ENCODE results near the gene ZNF568. TPM values are rescaled to one million over a fixed set of nuclear protein-coding genes. Genes with fewer than 3 reads are reported as not detected.

Gene ZNF568
- total and polyA plus RNA-seq, 3 experiments from 2014 or later, result 8.7 to 10.9 (median 10.4) TPM

DNA sequence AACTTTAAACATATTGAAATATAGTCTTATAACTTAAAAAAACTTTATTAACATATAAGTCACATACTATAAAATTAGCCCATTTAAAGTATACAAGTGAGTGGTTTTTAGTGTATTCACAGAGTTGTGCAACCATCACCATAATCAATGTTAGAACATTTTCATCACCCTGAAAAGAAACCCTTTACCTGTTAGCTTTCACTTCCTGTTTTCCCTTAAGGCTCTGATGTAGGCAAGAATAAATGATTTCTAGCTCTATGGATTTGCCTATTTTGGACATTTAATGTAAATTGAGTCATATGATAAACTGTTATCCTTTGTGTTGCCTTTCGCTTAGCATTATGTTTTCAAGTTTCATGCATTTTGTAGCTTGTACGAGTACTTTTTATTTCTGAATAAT lies 15.6 kb downstream of the ZNF568 start:
- ChIA-PET CTCF (no interaction called here), POLR2A (no interaction called here)
- Histone ChIP-seq H3K27ac (ENCODE audit: low read depth, low read length) (no peak overlapping the region), H3K36me3 (ENCODE audit: insufficient read depth, low read length) (peaks cover 3% of the 10 kb centered on the region), H3K9me3 (ENCODE audit: low read length) (no peaks in the 10 kb centered on the region), H3K27me3 (ENCODE audit: insufficient read depth, low read length, poor library complexity, severe bottlenecking) (no peaks in the 10 kb centered on the region), H3K4me3 (ENCODE audit: low read length) (no peak overlapping the region), H3K4me1 (ENCODE audit: insufficient read depth, low read length) (no peaks in the 10 kb centered on the region)
- peaks cover 0 to 4% (median 0%) of the 10 kb centered on the region in 3 donors for H3K4me1 Mint-ChIP-seq
- H3K27me3 Mint-ChIP-seq, result no peaks in the 10 kb centered on the region
- peaks cover 33 to 87% (median 75%) of the 10 kb centered on the region in 3 donors for H3K36me3 Mint-ChIP-seq
- H3K9me3 Mint-ChIP-seq, result peaks cover 39 to 80% (median 52%) of the 10 kb centered on the region in 5 donors
- H3K27ac Mint-ChIP-seq, result no peak overlapping the region
- H3K4me3 Mint-ChIP-seq, result no peak overlapping the region
- DNase-seq, result no peak

DNA sequence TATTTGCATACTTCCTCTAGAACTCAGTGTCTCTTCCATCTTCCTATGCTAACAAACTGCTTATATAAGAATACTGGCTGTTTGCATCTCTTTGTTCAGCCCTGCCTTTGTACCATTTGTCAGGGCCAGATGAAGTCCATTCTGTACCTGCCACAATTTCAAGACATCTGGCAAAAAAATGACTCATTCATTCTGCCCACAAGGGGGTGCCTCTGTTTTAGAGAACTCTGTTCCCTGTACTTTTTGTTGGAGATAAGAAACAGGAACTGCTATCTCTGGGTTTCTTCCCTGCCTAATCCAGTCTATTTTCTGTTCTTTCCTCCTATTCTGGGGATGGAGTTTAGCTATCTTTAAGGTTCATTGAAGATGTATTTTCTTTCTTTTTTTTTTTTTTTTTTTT lies 23.0 kb downstream of the ZNF568 start:
- Mint-ChIP-seq H3K9me3 (peaks cover 42 to 91% (median 71%) of the 10 kb centered on the region in 5 donors), H3K4me1 (peaks cover 0 to 1% (median 0%) of the 10 kb centered on the region in 3 donors), H3K36me3 (peaks cover 65 to 96% (median 86%) of the 10 kb centered on the region in 3 donors), H3K4me3 (no peak overlapping the region), H3K27me3 (no peaks in the 10 kb centered on the region), H3K27ac (no peak overlapping the region)
- Histone ChIP-seq H3K4me3 (ENCODE audit: low read length) (no peak overlapping the region), H3K9me3 (ENCODE audit: low read length) (peaks cover 3% of the 10 kb centered on the region), H3K27me3 (ENCODE audit: insufficient read depth, low read length, poor library complexity, severe bottlenecking) (no peaks in the 10 kb centered on the region), H3K27ac (ENCODE audit: low read depth, low read length) (no peak overlapping the region), H3K4me1 (ENCODE audit: insufficient read depth, low read length) (no peaks in the 10 kb centered on the region), H3K36me3 (ENCODE audit: insufficient read depth, low read length) (peaks cover 35% of the 10 kb centered on the region)
- CTCF ChIA-PET, result no interaction called here
- POLR2A ChIA-PET, result no interaction called here
- DNase-seq, result no peak

GRCh38 chr19:36950335-36951119 lies 34.4 kb downstream of the ZNF568 start:
- no peak for DNase-seq
- Histone ChIP-seq H3K9me3 (ENCODE audit: low read length) (peaks cover 40% of the 10 kb centered on the region), H3K27ac (ENCODE audit: low read depth, low read length) (no peak overlapping the region), H3K27me3 (ENCODE audit: insufficient read depth, low read length, poor library complexity, severe bottlenecking) (no peaks in the 10 kb centered on the region), H3K4me1 (ENCODE audit: insufficient read depth, low read length) (no peaks in the 10 kb centered on the region), H3K4me3 (ENCODE audit: low read length) (peak overlapping the region; percentile 27), H3K36me3 (ENCODE audit: insufficient read depth, low read length) (peaks cover 30% of the 10 kb centered on the region)
- Mint-ChIP-seq H3K9me3 (peaks cover 49 to 83% (median 77%) of the 10 kb centered on the region in 5 donors), H3K4me1 (no peaks in the 10 kb centered on the region), H3K36me3 (peaks cover 31 to 62% (median 58%) of the 10 kb centered on the region in 3 donors), H3K27ac (no peak overlapping the region), H3K27me3 (no peaks in the 10 kb centered on the region), H3K4me3 (no peak overlapping the region)
- POLR2A ChIA-PET, result no interaction called here
- CTCF ChIA-PET, result no interaction called here

- H3K27ac ChIP-seq (ENCODE audit: low read depth, low read length), result no peak overlapping the region
- H3K36me3 ChIP-seq (ENCODE audit: insufficient read depth, low read length), result no peaks in the 10 kb centered on the region
- no peak for DNase-seq
- peaks cover 5 to 39% (median 23%) of the 10 kb centered on the region in 3 donors for H3K36me3 Mint-ChIP-seq
- H3K9me3 ChIP-seq (ENCODE audit: low read length), result no peaks in the 10 kb centered on the region
- ChIA-PET POLR2A (no interaction called here), CTCF (no interaction called here)
- no peaks in the 10 kb centered on the region for H3K4me1 Mint-ChIP-seq
- peaks cover 0 to 1% of the 10 kb centered on the region in 2 donors for H3K27me3 Mint-ChIP-seq
- H3K9me3 Mint-ChIP-seq, result peaks cover 31 to 74% (median 57%) of the 10 kb centered on the region in 5 donors
- H3K27me3 ChIP-seq (ENCODE audit: insufficient read depth, low read length, poor library complexity, severe bottlenecking), result no peaks in the 10 kb centered on the region
- H3K27ac Mint-ChIP-seq, result no peak overlapping the region
- no peak overlapping the region for H3K4me3 Mint-ChIP-seq
- no peaks in the 10 kb centered on the region for H3K4me1 ChIP-seq (ENCODE audit: insufficient read depth, low read length)
- no peak overlapping the region for H3K4me3 ChIP-seq (ENCODE audit: low read length)
These were observed 46.2 kb downstream of the ZNF568 start for GRCh38 chr19:36962346-36962745.

- H3K4me3 Mint-ChIP-seq, result no peak overlapping the region
- no peak overlapping the region for H3K27ac ChIP-seq (ENCODE audit: low read depth, low read length)
- H3K9me3 ChIP-seq (ENCODE audit: low read length), result no peaks in the 10 kb centered on the region
- no peak overlapping the region for H3K27ac Mint-ChIP-seq
- no peaks in the 10 kb centered on the region for H3K4me1 Mint-ChIP-seq
- H3K27me3 Mint-ChIP-seq, result no peaks in the 10 kb centered on the region
- ChIA-PET CTCF (interaction anchor here (0.6 kb wide), 1 partner anchor 154 kb away, joined by 4 read pairs; no protein-coding TSS in a partner anchor), POLR2A (no interaction called here)
- H3K36me3 ChIP-seq (ENCODE audit: insufficient read depth, low read length), result no peaks in the 10 kb centered on the region
- peaks cover 22 to 65% (median 48%) of the 10 kb centered on the region in 5 donors for H3K9me3 Mint-ChIP-seq
- no peaks in the 10 kb centered on the region for H3K4me1 ChIP-seq (ENCODE audit: insufficient read depth, low read length)
- H3K27me3 ChIP-seq (ENCODE audit: insufficient read depth, low read length, poor library complexity, severe bottlenecking), result no peaks in the 10 kb centered on the region
- no peak for DNase-seq
- peaks cover 8 to 40% (median 21%) of the 10 kb centered on the region in 3 donors for H3K36me3 Mint-ChIP-seq
- no peak overlapping the region for H3K4me3 ChIP-seq (ENCODE audit: low read length)
These were observed 47.1 kb downstream of the ZNF568 start for GRCh38 chr19:36963280-36963679.

- no peaks in the 10 kb centered on the region for H3K27me3 Mint-ChIP-seq
- Histone ChIP-seq H3K4me1 (ENCODE audit: insufficient read depth, low read length) (peaks cover 16% of the 10 kb centered on the region), H3K36me3 (ENCODE audit: insufficient read depth, low read length) (no peaks in the 10 kb centered on the region), H3K9me3 (ENCODE audit: low read length) (no peaks in the 10 kb centered on the region), H3K27me3 (ENCODE audit: insufficient read depth, low read length, poor library complexity, severe bottlenecking) (no peaks in the 10 kb centered on the region), H3K4me3 (ENCODE audit: low read length) (peak overlapping the region; percentile 72), H3K27ac (ENCODE audit: low read depth, low read length) (no peak overlapping the region)
- H3K9me3 Mint-ChIP-seq, result peaks cover 0 to 8% (median 0%) of the 10 kb centered on the region in 5 donors
- POLR2A ChIA-PET, result no interaction called here
- DNase-seq, result peak in 1 of 5 donors; percentile 45
- peak overlapping the region in 5 of 8 donors; percentile 23 to 96 (median 93) for H3K27ac Mint-ChIP-seq
- peaks cover 12 to 37% (median 20%) of the 10 kb centered on the region in 3 donors for H3K4me1 Mint-ChIP-seq
- H3K4me3 Mint-ChIP-seq, result peak overlapping the region in 5 of 7 donors; percentile 92 to 99 (median 95)
- peaks cover 10 to 29% (median 28%) of the 10 kb centered on the region in 3 donors for H3K36me3 Mint-ChIP-seq
- CTCF ChIA-PET, result no interaction called here
These were observed 56.4 kb downstream of the ZNF568 start for GRCh38 chr19:36972571-36972970.

DNA sequence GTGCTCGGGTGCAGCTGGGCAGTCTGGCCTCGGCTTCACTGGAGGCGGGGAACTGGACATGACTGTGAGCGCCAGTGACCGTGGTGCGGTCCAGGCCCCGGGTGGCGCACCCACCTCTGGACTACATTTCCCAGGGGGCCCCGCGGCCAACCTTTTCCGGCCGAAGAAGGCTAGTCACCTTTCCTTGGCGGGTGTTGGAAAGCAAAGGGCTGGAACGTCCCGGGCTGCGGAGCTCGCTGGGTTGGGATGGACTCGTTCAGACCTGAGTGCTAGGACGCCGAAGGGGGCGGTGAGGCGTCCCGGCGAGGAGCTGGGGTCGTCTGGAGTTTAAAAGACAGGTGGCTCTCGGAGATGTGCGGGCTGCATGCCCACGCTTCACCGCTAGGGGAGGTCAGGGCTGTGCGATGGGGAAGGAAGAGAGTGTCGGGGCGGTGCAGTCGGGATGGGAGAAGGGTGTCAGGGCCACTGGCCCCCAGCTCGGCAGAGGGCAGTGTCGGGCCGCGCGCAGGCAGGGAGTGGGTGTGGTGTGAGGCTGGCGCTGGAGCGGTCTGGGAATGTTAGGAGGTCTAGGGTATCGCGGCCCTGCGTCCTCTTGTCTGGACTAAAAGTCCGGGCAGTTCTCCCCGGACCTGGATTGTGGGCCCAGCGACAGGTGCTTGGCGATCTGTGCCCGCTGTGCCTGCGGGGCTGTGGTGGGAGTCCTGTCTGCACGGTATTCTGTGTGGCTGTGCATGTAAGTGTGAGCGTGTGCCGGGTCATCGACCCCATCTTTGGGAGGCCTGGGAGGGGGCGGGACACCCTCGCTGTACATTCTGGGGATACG lies 57.1 kb downstream of the ZNF568 start:
- Mint-ChIP-seq H3K27ac (peak overlapping the region; percentile 62 to 96 (median 93)), H3K27me3 (no peaks in the 10 kb centered on the region), H3K4me3 (peak overlapping the region; percentile 92 to 99 (median 95)), H3K9me3 (peaks cover 0 to 11% (median 0%) of the 10 kb centered on the region in 5 donors), H3K4me1 (peaks cover 13 to 39% (median 20%) of the 10 kb centered on the region in 3 donors), H3K36me3 (peaks cover 11 to 35% (median 33%) of the 10 kb centered on the region in 3 donors)
- peak overlapping the region; percentile 45 for H3K27ac ChIP-seq (ENCODE audit: low read depth, low read length)
- H3K4me3 ChIP-seq (ENCODE audit: low read length), result peak overlapping the region; percentile 72
- H3K4me1 ChIP-seq (ENCODE audit: insufficient read depth, low read length), result peaks cover 16% of the 10 kb centered on the region
- peak; percentile 67 to 80 (median 78) for DNase-seq
- no peaks in the 10 kb centered on the region for H3K27me3 ChIP-seq (ENCODE audit: insufficient read depth, low read length, poor library complexity, severe bottlenecking)
- no peaks in the 10 kb centered on the region for H3K36me3 ChIP-seq (ENCODE audit: insufficient read depth, low read length)
- ChIA-PET CTCF (interaction anchor here (1.0 to 1.5 kb wide), 2 partner anchors 10 to 13 kb away, joined by 3 read pairs; no protein-coding TSS in a partner anchor), POLR2A (interaction anchor here (0.5 kb wide), 1 partner anchor 45 kb away, joined by 3 read pairs; no protein-coding TSS in a partner anchor)
- no peaks in the 10 kb centered on the region for H3K9me3 ChIP-seq (ENCODE audit: low read length)
